Activated T-helper 1 cell treated with Interleukin-2 at 50 U/mL for 16 hours (primary cell): ENCODE measurements around the gene SPHK1.

Experiments used
- DNase-seq: peaks from one replicate; pipeline ENCODE4 v3.0.0-alpha.2; 2020; ENCODE audit warnings: low read depth

SPHK1 gene

DNA sequence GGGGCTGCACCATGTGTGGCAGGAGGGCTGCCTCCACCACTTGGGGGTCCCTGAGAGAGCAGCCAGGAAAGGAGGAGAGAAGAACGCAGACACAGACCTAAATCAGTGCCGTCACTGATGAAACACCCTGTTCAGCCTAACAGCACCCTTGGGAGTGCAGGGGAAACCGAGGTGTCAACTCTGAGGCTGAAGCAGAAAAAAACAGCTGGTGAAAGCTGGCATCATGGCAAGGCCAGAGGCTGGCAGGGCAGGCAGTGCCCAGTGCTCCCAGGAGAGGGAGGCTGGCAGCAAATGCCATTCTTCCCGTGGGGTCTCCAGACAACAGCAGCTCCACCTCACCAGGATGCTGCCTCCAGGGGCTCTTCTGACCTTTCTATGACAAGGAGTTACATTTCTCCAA, 23.1 kb downstream of the SPHK1 start:
- DNase-seq = no peak

DNA sequence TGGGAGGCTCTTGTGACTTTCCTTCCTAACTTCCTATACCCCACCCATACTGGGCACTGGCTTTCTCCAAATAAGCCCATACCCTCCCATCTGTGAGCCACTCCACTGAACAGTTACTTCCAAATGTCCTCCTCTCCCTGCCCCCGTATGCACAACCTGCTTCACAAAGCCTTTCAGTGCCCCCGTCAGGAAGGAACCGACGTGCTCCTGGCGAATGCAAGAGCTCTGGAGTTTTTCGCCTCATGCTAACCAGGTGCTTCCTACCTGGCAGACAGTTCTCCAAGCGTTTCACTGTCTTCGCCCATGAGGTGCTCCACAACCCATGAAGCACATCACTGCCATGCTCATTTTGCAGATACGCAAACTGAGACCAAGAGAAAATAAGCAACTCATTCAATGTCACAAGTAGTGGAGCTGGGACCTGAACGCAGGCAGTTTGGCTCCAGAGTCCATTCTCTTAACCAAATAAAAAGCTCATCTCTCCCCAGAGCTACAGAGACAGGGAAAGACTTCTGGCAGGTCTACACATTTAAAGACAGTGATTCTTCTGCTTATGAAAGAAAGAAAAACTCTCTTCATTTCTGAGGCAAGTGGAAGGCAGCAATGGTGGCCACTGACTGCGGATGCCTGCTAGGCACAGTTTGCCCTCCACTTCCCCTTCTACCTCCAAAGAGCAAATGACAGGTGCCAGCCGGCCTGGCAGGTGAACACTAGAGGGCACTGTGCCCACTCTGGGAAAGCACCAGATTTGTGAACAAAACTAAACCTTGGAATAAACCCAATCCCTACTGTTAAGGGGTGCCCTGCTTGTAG, 23.8 kb downstream of the SPHK1 start:
- DNase-seq = peak; percentile 46

DNA sequence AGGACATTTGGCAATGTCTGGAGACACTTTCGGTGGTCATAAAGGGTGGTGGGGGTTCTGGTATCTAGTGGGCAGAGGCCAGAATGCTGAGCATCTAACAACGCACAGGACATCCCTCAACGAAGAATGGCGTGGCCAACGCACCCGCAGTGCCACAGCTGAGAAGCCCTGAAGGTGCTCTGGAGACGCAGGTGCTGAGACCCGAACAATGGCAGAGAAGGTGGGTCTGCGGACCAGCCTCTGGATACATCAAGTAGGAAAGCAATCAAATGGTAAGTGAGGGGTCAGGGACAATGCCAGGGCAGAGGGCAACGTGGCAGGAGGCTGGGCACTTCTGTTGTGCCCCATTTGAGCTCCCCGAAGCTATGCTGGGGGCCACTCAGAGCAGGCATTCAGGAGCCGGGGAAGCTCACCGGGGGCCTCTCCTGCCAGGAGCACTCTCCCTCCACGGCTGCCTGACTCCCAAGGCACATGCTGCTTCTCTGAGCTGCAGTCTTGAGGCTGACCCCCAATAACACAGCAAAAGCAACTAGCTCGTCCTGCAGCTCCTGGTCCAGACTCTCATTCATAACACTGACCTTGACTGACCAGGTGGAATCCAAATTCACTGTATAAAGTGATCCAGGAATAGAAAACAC, 26.0 kb downstream of the SPHK1 start:
- no peak for DNase-seq

DNA sequence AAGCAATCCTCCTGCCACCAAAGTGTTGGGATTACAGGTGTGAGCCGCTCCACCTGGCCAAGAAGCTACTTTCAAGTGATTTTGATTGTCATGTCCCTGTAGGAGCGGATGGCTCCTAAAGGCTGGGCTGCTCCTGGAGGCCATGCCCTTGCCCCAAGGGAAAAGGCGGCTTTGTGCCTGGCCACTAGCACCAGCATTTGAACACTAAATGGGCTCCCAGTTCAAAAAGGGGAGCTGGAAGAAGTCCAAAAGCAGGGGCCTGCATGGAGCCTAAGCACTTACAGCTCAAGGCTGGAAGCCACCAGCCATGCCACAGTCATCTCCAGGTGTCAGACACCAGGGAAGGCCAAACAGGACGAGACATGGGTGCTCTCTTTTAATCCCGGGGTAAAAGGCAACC, 26.8 kb downstream of the SPHK1 start:
- DNase-seq = no peak

DNA sequence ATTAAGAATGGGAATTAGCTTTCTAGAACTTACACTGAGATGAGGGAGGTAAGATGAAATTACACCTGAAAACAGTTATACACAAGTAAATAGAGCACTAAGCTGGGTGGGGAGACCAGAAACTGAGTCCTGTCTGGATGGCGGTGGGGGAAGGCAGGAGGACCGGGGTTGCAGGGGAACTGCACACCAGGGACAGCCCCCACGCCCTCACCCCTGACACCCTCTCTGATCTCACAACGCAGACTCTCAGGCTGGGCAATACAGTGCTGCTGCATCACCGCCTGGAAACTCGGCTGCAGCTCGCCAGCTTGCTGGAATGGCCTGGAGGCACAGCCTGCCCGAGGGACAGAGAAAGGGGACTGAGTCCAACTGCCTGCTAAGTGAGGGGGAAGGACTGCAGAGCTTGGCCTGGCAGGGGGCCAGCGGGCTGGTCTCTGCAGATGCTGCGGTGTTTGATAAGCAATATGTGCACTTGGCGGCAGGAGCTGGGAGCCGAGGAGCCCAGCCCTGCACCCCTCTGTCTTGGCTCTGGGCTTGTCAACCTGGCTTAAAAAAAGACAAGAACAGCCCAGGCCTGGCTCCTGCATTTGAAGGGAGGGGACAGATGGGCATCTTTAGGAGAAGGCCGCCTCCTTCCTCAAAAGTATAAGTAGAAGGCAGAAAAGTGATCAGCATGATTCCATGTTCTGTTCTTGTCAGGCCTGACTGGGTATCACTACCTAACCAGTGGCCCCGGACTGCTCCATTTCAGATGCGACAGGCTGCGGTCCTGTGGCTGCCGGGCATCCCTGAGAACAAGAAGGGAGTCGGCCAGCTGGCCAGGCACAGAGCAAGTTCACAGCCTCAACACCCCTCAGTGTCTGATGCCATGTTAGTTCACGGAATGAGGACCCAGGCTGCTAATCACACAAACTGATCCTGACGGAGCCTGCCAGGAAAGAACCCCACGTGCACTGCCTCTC, 30.2 kb downstream of the SPHK1 start:
- DNase-seq = no peak

DNA sequence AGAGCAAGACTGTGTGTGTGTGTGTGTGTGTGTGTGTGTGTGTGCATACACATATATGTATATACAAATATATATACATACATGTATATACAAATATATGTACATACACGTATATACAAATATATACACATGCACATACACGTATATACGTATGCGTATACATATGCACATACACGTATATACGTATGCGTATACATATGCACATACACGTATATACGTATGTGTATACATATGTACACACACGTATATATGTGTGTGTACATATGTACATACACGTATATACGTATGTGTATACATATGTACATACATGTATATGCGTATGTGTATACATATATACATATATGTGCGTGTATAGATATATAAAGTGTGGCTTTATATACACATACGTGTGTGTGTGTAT, 31.4 kb downstream of the SPHK1 start:
- DNase-seq = no peak

DNA sequence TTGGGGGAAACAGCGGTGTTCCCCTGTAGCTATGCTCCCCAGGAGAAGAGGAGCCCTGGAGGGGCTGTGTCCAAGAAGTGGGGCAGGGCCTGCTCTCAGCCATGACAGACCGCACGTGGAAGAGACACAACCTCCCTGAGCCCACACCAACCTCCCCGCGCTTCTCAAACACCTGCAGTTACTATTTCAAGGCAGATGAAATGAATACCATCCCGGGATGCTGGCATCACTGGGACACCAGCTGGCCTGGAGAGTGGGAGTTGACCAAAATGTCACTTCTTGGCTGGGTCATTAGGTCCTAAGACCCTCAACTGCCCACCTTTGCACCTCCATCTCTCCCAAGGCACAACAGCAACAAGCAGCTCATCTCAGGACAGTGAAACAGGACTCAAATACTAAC, 32.0 kb downstream of the SPHK1 start:
- no peak for DNase-seq

DNA sequence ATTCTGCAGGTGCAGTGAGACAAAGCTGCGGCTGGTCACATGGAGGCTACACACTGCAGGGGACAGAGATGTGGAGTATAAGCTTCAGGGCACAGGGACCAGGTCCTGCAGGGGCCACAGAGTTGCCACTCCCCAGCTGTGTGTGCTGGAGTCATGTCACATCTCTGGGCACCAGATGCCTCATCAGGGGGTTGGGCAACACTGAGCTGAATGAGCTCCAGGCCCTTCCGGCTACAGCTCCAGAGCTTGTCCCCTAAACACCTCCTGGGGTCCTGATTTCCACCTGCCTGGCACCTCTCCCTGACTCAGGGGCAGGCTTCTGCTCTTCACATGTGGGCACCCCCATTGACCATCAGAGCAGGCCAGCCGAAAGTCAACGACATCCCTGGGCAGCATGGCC, 32.5 kb downstream of the SPHK1 start:
- no peak for DNase-seq

DNA sequence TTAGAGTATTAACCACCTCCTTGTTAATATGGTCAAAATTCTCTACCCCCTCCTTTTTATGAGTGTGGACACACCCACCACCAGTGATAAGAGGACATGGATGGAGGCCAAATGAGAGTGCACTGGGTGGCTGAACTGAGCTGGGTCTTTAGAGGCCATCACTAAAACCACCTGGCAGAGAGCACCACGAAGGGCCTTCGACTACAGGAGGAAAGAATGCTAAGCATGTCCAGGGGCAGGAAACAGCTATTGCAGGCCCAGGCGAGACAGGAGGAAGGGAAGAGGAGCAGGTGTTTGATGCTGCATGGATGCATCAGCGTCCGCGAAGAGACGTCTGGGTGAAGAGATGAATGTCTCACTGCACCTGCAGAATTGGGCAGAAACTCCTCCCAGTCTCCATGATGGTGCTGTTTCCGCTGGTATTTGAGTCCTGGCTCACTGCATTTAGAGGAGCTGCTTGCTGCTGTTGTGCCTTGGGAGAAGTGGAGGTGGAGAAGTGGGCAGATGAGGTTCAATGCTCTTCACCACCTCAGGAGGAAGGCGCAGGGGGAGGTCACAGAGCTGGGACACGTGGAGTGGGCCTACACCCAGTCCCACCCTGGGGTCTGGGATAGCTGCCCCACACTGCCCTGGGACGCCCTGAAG, 33.2 kb downstream of the SPHK1 start:
- DNase-seq = no peak

DNA sequence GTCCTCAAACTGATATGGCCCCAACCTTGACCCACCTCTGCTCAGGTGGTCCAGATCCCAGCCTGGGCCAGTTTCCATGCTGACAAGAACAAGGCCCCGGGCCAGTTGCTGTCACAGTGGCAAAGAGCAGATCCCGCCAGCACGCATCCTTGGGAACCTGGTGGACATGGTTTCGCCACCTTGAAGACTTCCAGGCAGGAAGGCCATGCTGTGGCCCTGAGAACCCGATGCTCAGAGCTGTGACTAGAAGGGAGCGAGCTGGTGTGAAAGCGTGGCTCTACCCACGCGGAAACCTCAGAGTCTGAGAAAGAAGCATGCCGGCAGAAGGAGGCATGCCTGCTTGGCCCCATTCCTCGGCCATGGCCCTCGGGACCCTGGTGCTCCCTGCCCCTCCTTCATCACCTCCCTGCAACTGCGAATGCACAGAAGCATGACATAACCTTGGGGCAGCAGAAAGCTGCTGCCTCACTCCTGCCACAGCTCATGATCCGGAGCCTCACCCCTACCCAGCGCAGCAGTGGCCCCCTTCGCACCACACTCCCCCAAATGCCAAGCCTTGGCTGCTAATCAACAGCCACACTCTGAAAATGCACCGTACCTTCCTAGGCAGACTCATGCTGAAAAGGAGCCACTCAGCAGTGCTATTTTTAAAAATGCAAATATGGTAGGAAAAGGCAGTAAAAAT, 35.3 kb downstream of the SPHK1 start:
- DNase-seq = no peak

DNA sequence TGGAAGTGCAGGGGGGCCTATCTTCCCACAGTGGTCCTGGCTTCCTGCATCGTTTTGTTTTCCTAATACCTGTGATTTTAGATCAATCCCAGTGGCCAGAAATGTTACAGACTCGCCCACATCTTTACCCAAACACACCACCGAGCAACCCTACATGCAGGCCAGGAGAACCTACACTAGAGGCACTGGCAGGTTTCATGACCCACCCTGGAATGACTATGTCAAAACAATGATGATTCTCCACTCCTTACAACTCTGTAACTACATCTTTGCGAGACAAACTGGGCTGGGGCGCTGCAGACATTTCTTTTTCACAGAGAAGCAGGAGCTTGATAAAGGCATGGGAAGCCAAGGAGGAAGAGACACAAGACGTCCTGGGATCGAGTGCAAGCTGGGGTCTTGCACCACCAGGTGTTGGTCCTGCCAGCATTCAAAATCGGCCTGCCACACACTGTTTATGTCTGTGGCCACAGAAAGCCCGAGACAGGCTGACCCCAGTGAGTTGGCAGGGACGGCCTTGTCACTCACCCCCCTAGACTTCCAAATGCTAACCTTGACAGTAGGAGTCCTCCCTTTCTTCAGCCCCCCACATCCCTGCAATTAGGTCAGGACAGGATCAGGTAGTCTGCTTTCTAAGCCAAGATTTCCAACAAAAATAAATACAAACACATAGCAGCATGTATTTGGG, 36.1 kb downstream of the SPHK1 start:
- DNase-seq = no peak

DNA sequence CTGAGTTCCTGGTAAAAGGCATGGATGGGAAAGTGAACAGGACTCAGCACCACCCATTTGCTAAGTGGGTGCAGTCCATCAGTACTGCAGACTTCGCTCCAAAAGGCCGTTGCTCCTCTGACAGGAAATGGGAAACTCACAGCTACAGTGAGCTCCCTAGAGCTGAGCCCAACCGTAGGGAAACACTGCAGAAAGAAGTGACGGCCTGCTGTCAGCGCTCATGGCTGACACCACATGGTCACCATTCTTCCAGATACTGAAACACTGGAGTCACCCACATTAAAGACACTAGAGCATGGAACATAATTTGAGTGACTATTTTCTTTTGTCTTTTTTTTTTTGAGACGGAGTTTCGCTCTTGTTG, 36.6 kb downstream of the SPHK1 start:
- DNase-seq = no peak

DNA sequence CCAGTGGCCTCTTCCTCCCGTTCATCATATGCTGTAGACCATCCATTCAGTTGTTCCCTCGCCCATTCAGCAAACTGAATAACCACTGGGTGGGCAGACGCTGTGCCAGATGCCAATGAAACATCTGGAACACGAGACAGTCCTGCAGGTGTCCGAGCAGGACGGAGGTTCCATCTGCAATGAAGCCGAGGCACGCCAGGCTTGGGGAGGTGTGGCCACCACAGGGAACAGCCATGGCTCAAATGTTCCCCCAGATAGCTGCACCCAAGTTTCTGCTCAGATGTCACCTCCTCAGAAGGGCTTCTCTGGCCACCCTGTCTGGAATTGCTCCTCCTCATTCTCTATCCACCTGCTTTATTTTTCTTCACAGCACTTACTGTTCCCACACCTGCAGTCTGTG, 38.0 kb downstream of the SPHK1 start:
- no peak for DNase-seq

DNA sequence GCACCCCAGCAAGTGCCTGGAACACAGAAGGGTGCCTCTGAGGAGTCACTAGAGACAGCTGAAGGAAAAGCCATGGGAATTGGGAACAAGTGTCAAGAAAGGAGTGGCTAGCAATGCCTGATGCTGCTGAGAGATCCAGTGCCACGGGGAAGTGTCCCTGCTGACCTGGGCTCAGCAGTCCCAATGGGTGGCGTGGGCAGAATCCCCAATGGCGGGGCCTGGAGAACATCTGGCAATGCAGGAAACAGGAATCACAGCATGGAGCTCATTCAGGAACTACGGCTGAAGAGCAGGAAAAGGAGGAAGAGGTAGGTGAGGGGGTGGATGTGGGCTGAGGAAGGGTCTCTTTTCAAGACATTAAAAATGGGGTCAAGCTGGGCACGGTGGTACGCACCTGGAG, 38.5 kb downstream of the SPHK1 start:
- DNase-seq = no peak

DNA sequence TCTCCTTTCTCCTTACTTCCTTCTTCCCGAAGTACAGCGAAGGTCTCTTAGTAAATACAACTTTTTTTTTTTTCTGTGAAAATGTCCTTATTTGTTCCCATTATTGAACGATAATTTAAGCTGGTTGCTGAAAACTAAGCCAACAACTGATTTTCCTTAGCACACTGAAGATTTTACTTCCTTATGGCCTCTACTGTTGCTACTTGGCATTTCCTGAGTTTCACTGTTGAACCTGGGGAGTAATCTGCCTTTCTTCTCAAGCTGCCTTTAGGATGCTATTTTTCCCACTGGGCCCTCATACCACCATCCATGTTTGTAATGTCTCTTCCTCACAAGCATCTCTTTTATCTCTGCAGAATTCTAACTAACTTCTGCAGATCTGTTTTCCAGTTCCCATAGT, 42.4 kb downstream of the SPHK1 start:
- no peak for DNase-seq

DNA sequence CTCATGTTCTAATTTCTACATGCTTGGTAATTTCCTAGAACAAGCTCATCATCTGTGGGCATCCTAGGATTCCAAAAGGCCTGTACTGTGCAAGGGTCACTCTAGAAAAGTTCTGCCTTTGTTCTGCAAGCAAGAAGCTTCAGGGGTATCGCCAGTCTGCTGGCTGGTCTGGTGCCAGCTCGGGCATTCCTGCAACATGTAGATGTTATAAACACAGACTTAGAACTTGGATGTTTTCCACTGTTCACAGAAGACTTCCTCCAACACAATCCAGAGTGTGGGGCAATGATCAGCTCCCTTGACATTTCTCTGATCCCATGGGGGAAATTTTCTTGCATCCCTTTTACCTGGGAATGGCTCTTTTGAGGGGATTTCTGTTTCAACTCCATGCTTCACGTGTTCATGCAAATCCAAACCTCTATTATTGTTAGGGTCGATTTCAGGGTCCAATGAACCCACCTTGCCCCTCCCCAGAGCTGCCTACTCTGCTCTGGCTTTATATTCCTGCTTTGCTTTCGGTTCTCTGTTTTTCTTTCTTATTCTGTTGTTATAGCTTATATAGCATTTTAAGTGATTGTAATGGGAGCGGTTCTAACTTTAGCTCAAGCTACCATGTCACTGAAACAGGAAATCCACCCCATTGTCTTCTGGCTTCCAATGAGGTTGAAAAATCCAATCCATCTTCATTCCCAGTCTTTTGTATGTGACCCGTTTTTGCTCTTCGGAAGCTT, 43.3 kb downstream of the SPHK1 start:
- DNase-seq = no peak

DNA sequence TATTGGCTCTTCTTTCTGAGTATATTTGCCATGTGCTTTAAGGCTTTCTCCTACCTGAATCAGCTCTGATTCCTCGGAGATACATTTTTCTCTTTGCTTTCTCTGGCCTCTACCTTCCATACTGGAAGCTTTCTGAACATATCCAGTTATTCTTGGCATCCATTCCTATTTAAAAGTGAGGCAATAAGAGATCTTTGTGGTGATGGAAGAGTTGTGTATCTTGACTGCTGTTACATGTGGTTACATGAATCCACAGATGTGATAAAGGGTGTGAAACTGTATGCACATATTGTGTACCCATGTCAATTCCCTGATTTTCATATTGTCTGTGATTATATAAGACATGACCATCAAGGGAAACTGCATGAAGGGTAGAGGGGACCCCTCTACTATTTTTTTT, 44.1 kb downstream of the SPHK1 start:
- DNase-seq = no peak

DNA sequence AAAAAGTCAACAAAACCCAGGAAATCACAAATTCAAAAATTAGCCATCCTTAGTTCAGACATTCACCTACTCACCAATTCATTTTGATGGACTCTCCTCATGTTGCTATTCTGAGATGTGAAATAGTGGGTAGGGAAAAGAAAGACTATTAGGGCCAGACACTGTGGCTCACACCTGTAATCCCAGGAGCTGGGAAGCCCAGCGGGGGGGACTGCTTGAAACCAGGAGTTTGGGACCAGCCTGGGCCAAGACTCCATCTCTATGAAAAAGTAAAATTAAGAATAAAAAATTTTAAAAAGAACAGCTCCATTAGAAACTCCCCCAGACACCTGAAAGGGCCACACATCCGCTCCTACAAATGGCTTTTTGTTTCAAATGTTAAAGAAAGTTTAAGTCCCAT, 47.1 kb downstream of the SPHK1 start:
- DNase-seq = no peak

DNA sequence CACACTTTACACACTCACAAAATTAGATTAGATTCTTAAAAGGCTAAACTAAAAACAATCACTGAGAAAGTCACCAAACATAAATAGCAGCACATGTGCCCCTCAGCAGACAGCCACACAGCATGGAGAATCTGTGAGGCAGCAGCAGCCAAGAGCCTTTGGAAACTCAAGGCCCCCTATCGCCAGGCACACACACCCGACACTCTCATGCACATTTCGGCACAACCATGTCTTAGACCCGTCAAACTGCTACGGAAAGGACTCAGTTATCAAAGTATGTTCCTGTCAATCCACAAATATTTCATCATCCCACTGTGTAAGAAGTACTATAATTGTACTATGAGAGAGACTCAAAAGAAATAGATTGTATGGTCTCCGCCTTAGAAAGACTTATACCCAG, 47.6 kb downstream of the SPHK1 start:
- no peak for DNase-seq

DNA sequence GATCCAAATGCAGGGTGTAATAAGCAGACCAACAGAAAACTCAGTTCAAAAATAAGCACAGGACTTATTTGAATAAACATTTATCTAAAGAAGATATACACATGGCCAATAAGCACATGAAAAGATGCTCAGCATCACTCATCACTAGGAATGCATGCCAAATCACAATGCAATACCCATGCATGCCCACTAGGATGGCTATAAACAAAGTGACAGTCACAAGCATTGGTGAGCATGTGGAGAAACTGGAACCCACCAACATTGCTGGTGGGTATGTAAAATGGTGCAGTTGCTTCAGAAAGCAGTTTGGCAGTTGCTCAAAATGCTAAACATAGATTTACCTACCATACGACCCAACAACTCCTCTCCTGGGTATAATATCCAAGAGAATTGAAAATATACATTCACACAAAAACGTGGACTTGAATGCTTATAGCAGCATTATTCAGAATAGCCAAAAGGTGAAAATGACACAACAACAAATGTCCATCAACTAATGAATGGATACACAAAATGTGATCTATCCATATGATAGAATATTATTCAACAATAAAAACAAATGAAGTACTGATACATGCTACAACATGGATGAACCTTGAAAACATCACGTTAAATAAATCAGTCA, 48.4 kb downstream of the SPHK1 start:
- DNase-seq = no peak
